ENCODE results near the gene ABCD3.

DNA sequence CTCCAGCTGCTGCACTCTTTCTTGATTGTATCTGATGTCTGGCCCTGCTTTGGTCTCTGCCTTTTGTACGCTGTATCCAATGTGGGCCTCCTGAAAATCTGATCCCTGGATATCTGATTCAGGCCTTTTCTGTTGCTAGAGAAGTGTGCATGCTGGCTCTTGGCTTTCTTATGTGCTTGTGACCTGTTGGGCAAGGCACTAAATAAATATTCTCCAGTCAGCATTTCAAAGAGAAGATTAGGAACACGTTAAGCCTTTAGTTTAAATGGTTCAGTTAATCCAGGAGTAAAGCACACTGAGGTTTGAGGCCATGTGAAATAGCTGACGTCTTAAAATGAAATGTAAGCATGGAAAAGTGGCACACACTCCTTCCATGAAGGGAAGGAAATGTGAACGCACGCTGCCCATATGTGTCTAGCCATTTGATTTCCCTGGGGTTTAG is 132.6 kb downstream of the ABCD3 start:
- TF ChIP-seq, protein P1, sequence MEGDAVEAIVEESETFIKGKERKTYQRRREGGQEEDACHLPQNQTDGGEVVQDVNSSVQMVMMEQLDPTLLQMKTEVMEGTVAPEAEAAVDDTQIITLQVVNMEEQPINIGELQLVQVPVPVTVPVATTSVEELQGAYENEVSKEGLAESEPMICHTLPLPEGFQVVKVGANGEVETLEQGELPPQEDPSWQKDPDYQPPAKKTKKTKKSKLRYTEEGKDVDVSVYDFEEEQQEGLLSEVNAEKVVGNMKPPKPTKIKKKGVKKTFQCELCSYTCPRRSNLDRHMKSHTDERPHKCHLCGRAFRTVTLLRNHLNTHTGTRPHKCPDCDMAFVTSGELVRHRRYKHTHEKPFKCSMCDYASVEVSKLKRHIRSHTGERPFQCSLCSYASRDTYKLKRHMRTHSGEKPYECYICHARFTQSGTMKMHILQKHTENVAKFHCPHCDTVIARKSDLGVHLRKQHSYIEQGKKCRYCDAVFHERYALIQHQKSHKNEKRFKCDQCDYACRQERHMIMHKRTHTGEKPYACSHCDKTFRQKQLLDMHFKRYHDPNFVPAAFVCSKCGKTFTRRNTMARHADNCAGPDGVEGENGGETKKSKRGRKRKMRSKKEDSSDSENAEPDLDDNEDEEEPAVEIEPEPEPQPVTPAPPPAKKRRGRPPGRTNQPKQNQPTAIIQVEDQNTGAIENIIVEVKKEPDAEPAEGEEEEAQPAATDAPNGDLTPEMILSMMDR (IDR thresholded peaks at IDR 0.05): no peak
- no peak for TF ChIP-seq POLR2A (IDR thresholded peaks at IDR 0.05)

All from tibial nerve (tissue), 3 donors.